K562 (cell line): ENCODE measurements around the gene KIFAP3. TPM values are rescaled to one million over a fixed set of nuclear protein-coding genes. Genes with fewer than 3 reads are reported as not detected.

Experiments used
- ARNT ChIP-seq, 2 experiments: fragments of 450-650 bp; IDR thresholded peaks; 2 replicates each; pipeline ENCODE4 v1.6.1; 2016; ENCODE audit warnings: mild to moderate bottlenecking in 1 of 2
- ATF7 ChIP-seq: fragments of 450-650 bp; IDR thresholded peaks from 2 replicates; pipeline ENCODE4 v1.7.1; 2014; ENCODE audit warnings: mild to moderate bottlenecking, moderate library complexity
- CHCHD3 ChIP-seq: fragments of 250-450 bp; sonication (Bioruptor Pico); IDR thresholded peaks from 2 replicates; pipeline ENCODE4 v2.1.2; 2022; ENCODE audit warnings: mild to moderate bottlenecking
- ETV1 ChIP-seq: fragments of 450-650 bp; conservative IDR thresholded peaks from 2 replicates; pipeline ENCODE4 v1.6.1; 2016; ENCODE audit warnings: missing genetic modification characterization, control low read depth, low read depth, missing compliant biosample characterization
- FOXA3 ChIP-seq, 2 experiments: fragments of 450-650 bp in 1 of 2; sonication (generic) in 1 of 2; formaldehyde crosslinking; IDR thresholded peaks in 1 of 2; conservative IDR thresholded peaks in 1 of 2; 2 replicates each; pipeline versions ENCODE4 v1.4.0 to v1.8.0; 2020 to 2022; ENCODE audit warnings: mild to moderate bottlenecking in 2 of 2, missing genetic modification reagents in 1 of 2
- FOXP1 ChIP-seq: sonication (generic); formaldehyde crosslinking; IDR thresholded peaks from 2 replicates; pipeline ENCODE4 v1.8.0; 2022; ENCODE audit warnings: mild to moderate bottlenecking, missing genetic modification reagents
- KLF1 ChIP-seq: fragments of 450-650 bp; IDR thresholded peaks from 2 replicates; pipeline ENCODE4 v1.6.1; 2016; ENCODE audit warnings: missing genetic modification characterization, missing compliant biosample characterization
- MAX ChIP-seq: sonication (generic); formaldehyde crosslinking; IDR thresholded peaks from 2 replicates; pipeline ENCODE4 v1.9.0; 2022; ENCODE audit warnings: mild to moderate bottlenecking, missing genetic modification reagents
- PATZ1 ChIP-seq: fragments of 250-450 bp; sonication (Bioruptor Pico); IDR thresholded peaks from 2 replicates; pipeline ENCODE4 v1.5.0; 2020; ENCODE audit warnings: mild to moderate bottlenecking, borderline replicate concordance
- PBX2 ChIP-seq, 2 experiments: IDR thresholded peaks in 1 of 2; conservative IDR thresholded peaks in 1 of 2; 2 replicates each; pipeline ENCODE4 v1.6.1; 2016; ENCODE audit warnings: low read depth in 2 of 2, mild to moderate bottlenecking in 1 of 2, missing compliant biosample characterization in 1 of 2, missing genetic modification characterization in 1 of 2, moderate library complexity in 1 of 2
- POLR2A ChIP-seq: fragments of 450-650 bp; conservative IDR thresholded peaks from 2 replicates; pipeline ENCODE4 v1.6.1; 2016
- RUNX1 ChIP-seq: sonication (generic); IDR thresholded peaks from 2 replicates; pipeline ENCODE4 v1.6.1; 2016; ENCODE audit warnings: antibody characterized with exemption, low read depth
- TFAP4 ChIP-seq: sonication (generic); formaldehyde crosslinking; IDR thresholded peaks from 2 replicates; pipeline ENCODE4 v1.8.0; 2022; ENCODE audit warnings: missing genetic modification reagents, mild to moderate bottlenecking, moderate library complexity, borderline replicate concordance
- WHSC1 ChIP-seq: IDR thresholded peaks from one replicate; pipeline ENCODE4 v1.6.1; 2012; ENCODE audit warnings: low read length, control low read depth, inconsistent platforms
- ZNF165 ChIP-seq: fragments of 250-450 bp; sonication (Bioruptor Pico); IDR thresholded peaks from 2 replicates; pipeline ENCODE4 v1.4.0; 2020; ENCODE audit warnings: borderline replicate concordance
- ZNF253 ChIP-seq: fragments of 250-450 bp; sonication (Bioruptor Pico); conservative IDR thresholded peaks from 2 replicates; pipeline ENCODE4 v1.6.1; 2021; ENCODE audit warnings: mild to moderate bottlenecking
- polyA plus RNA-seq, 8 experiments: library from polyadenylated mRNA; depleted of rRNA in 4 of 8; stranded (reverse) in 5 of 8; unstranded in 3 of 8; fragments of >200 nt; fragmentation: Nextera tagmentation in 2 of 8; fragmentation: Illumina TruSeq in 1 of 8; extraction: Ambion mirVana in 2 of 8; extraction: Trizol in 1 of 8; gene quantifications; 2 replicates each; pipeline versions ENCODE4 v1.2.1 to v1.2.3, GENCODE V29; 2011 to 2014; ENCODE audit warnings: inconsistent platforms in 1 of 8, missing spikeins in 1 of 8
- total RNA-seq, 7 experiments: library from RNA; depleted of rRNA in 6 of 7; stranded (reverse); fragments of >200 nt in 6 of 7; fragmentation: Illumina TruSeq in 2 of 7; extraction: Trizol in 2 of 7; gene quantifications; 2 replicates each; pipeline versions ENCODE4 v1.2.1 to v1.2.3, GENCODE V29; 2011 to 2021; ENCODE audit warnings: low replicate concordance in 1 of 7
- TF ChIP-seq, protein P1 (sequence below): fragments of 250-450 bp; sonication (Bioruptor Pico); IDR thresholded peaks from 2 replicates; pipeline ENCODE4 v1.4.0; 2020; ENCODE audit warnings: mild to moderate bottlenecking, moderate library complexity, borderline replicate concordance

Gene KIFAP3
- total and polyA plus RNA-seq, 9 of the 15 experiments (the other 6 are each of a cell fraction or from before 2014, with no cell fraction given): 8.8 to 17.5 (median 11.8) TPM

DNA sequence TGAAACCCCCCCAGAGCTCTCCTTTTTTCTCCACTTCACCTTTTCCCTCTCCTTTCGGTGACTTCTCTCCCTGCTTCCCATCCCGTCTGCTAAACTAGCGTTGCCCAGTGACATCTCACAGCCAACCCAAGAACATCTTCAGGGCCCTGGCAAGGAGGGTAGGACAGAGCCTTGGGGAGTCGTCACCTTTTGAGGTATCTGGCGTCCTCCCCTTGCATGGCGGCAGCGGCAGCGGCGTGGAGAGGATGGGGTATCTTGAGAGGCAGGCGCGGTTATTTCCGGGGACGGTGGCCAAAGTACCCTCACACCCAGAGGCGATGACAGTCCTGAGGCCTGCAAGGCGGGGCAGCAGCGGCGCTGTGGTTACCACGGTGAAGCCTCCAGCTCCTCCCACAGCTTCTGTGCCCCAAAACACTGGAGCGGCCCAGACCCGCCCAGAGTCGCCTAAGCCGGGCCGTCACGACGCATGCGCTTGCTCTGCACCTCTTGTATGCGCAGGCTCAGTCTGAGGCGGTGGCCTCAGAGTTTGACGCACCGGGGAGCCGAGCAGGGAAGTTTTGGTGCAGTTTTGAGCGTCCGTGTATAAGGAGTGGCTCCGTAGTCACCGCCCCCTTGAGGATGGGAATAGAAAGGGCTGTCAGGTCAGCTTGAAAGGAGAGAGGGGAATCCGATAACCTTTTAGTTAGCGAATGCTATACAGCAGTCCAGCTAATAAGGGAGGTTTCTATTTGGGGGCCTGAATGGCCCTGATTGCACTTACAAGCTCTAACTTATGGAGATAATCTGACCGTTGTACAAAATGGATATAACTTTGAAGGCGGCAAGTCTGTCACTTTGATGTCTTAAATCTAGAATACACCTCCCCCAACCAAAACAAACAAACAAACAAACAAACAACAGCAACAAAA, at the start of gene KIFAP3 (continued):
- TF ChIP-seq ZNF165 (CRISPR knock-in tag): no peak
- TF ChIP-seq ATF7: peak; percentile 83
- peak in 1 of 2 experiments; percentile 25; a peak in 2 of 4 replicates for TF ChIP-seq FOXA3 (CRISPR knock-in tag; conservative IDR thresholded peaks at IDR 0.05 in 1 of 2, IDR thresholded peaks at IDR 0.05 in 1 of 2)
- TF ChIP-seq, protein P1, sequence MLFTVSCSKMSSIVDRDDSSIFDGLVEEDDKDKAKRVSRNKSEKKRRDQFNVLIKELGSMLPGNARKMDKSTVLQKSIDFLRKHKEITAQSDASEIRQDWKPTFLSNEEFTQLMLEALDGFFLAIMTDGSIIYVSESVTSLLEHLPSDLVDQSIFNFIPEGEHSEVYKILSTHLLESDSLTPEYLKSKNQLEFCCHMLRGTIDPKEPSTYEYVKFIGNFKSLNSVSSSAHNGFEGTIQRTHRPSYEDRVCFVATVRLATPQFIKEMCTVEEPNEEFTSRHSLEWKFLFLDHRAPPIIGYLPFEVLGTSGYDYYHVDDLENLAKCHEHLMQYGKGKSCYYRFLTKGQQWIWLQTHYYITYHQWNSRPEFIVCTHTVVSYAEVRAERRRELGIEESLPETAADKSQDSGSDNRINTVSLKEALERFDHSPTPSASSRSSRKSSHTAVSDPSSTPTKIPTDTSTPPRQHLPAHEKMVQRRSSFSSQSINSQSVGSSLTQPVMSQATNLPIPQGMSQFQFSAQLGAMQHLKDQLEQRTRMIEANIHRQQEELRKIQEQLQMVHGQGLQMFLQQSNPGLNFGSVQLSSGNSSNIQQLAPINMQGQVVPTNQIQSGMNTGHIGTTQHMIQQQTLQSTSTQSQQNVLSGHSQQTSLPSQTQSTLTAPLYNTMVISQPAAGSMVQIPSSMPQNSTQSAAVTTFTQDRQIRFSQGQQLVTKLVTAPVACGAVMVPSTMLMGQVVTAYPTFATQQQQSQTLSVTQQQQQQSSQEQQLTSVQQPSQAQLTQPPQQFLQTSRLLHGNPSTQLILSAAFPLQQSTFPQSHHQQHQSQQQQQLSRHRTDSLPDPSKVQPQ: no peak
- no peak for TF ChIP-seq CHCHD3 (CRISPR knock-in tag)
- no peak for TF ChIP-seq PBX2 (CRISPR knock-in tag; IDR thresholded peaks at IDR 0.05; ENCODE audit: low read depth)
- peak; percentile 69 for TF ChIP-seq PBX2 (tag; conservative IDR thresholded peaks at IDR 0.05; ENCODE audit: low read depth)
- no peak for TF ChIP-seq ZNF253 (CRISPR knock-in tag)
- TF ChIP-seq TFAP4 (CRISPR knock-in tag): peak; percentile 64; the same call in 1 of the 2 replicates
- no peak for TF ChIP-seq PATZ1
- TF ChIP-seq ARNT (IDR thresholded peaks at IDR 0.05): 0 out of 4 replicates have a peak, but pooled peaks of 1 of the 2 experiments have one; percentile 36
- TF ChIP-seq POLR2A: peak; percentile 65
- TF ChIP-seq FOXP1 (CRISPR knock-in tag): no peak; the same call in 1 of the 2 replicates
- peak; percentile 65; the same call in 1 of the 2 replicates for TF ChIP-seq MAX (CRISPR knock-in tag)
- TF ChIP-seq WHSC1: no peak
- peak; percentile 47 for TF ChIP-seq ETV1 (tag)
- no peak; the same call in 1 of the 2 replicates for TF ChIP-seq KLF1
- TF ChIP-seq RUNX1: no peak
